Measurements from ENCODE around the gene EEA1.

- TF ChIP-seq CTCF (IDR thresholded peaks at IDR 0.05; ENCODE audit: low read length), result no peak
- no peak for TF ChIP-seq EZH2 (IDR thresholded peaks at IDR 0.05; ENCODE audit: borderline replicate concordance, low read length)
These were observed 8.9 kb upstream of the EEA1 start for GRCh38 chr12:92938018-92938417.
